Uterus (tissue), 4 donors: ENCODE results near the gene TBC1D5. TPM values are rescaled to one million over a fixed set of nuclear protein-coding genes. Genes with fewer than 3 reads are reported as not detected.
"Not testable (repeated sequence)": the region's sequence is repeated elsewhere in the genome, so short reads cannot be mapped to it uniquely, and the experiment has no call there.

ENCODE experiments used
- DNase-seq, 2 donors: peaks; one replicate each; pipeline ENCODE4 v3.0.0-alpha.2; 2019 to 2020
- H3K27ac ChIP-seq, 2 donors: fragments of 200-600 bp; sonication (generic); 1 replicate in 1 of 2; 2 replicates in 1 of 2; pipeline ENCODE4 v1.5.1; 2016 to 2018
- H3K27me3 ChIP-seq, 2 donors: fragments of 200-600 bp; sonication (generic); one replicate each; pipeline ENCODE4 v1.5.1; 2018 to 2019; ENCODE audit warnings: control low read depth in 1 of 2
- H3K36me3 ChIP-seq, 2 donors: fragments of 200-600 bp; sonication (generic); one replicate each; pipeline ENCODE4 v1.5.1; 2019; ENCODE audit warnings: control low read depth in 1 of 2
- H3K4me1 ChIP-seq, 2 donors: fragments of 200-600 bp; sonication (generic); one replicate each; pipeline ENCODE4 v1.5.1; 2018 to 2019; ENCODE audit warnings: control low read depth in 1 of 2
- H3K4me3 ChIP-seq, 2 donors: fragments of 200-600 bp; sonication (generic); 1 replicate in 1 of 2; 2 replicates in 1 of 2; pipeline ENCODE4 v1.5.1; 2018 to 2019; ENCODE audit warnings: mild to moderate bottlenecking in 1 of 2
- H3K9me3 ChIP-seq, 2 donors: fragments of 200-600 bp; sonication (generic); one replicate each; pipeline ENCODE4 v1.5.1; 2019; ENCODE audit warnings: control low read depth in 1 of 2
- POLR2A ChIP-seq, 2 donors: fragments of 450-650 bp; IDR thresholded peaks; one replicate each; pipeline ENCODE4 v1.6.1; 2016; ENCODE audit warnings: antibody characterized with exemption in 2 of 2, mild to moderate bottlenecking in 1 of 2, moderate library complexity in 1 of 2
- intact Hi-C: fragments of 100-400 bp; cut with DNase I; formaldehyde crosslinking; loops from one replicate; pipeline ENCODE4 v1.15.1; 2023; ENCODE audit warnings: low total_unique reads
- total RNA-seq, 4 donors: library from RNA; depleted of rRNA in 3 of 4; stranded (reverse); fragments of >200 nt in 3 of 4; gene quantifications; one replicate each; pipeline versions ENCODE4 v1.1.0 to v1.2.4, GENCODE V29; 2014 to 2023
- TF ChIP-seq, protein P1 (sequence below), 4 experiments: fragments of 200-600 bp in 2 of 4; fragments of 450-650 bp in 2 of 4; sonication (generic) in 2 of 4; IDR thresholded peaks; one replicate each; pipeline ENCODE4 v1.5.1; 2016 to 2019; ENCODE audit warnings: antibody characterized with exemption in 4 of 4, mild to moderate bottlenecking in 2 of 4, moderate library complexity in 1 of 4
- donor health status: DM: yes; HTN: yes; CAD: no.

Gene TBC1D5
- total RNA-seq, 4 donors from 2014 or later: 34.6 to 189 (median 75.6) TPM

DNA sequence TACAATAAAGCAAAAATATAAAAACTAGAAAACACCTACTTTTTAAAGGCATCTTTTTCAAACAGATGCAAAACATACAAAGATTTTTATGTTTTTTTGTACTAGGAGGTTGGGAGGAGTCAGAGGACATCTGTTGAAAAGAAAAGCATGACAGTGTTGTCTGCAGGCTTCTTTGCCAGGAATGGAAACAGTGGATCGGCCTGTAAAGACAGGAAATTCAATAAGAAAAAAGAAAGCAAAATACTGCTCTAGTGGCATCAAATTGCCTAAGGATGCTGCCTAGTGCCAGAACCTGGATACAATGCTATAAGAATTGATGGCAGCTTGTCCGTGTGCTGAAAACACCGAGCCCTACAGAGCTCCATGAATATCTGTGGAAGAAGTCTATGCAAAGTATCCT, 69.9 kb downstream of the TBC1D5 start:
- H3K4me3 ChIP-seq: no peak overlapping the region
- no peaks in the 10 kb centered on the region for H3K4me1 ChIP-seq
- intact Hi-C loops: no loop called here
- no peaks in the 10 kb centered on the region for H3K9me3 ChIP-seq
- no peak overlapping the region for H3K27ac ChIP-seq
- H3K36me3 ChIP-seq: no peaks in the 10 kb centered on the region
- no peak for TF ChIP-seq POLR2A (IDR thresholded peaks at IDR 0.05)
- TF ChIP-seq, protein P1, sequence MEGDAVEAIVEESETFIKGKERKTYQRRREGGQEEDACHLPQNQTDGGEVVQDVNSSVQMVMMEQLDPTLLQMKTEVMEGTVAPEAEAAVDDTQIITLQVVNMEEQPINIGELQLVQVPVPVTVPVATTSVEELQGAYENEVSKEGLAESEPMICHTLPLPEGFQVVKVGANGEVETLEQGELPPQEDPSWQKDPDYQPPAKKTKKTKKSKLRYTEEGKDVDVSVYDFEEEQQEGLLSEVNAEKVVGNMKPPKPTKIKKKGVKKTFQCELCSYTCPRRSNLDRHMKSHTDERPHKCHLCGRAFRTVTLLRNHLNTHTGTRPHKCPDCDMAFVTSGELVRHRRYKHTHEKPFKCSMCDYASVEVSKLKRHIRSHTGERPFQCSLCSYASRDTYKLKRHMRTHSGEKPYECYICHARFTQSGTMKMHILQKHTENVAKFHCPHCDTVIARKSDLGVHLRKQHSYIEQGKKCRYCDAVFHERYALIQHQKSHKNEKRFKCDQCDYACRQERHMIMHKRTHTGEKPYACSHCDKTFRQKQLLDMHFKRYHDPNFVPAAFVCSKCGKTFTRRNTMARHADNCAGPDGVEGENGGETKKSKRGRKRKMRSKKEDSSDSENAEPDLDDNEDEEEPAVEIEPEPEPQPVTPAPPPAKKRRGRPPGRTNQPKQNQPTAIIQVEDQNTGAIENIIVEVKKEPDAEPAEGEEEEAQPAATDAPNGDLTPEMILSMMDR (IDR thresholded peaks at IDR 0.05): no peak
- DNase-seq: no peak
- H3K27me3 ChIP-seq: no peaks in the 10 kb centered on the region

DNA sequence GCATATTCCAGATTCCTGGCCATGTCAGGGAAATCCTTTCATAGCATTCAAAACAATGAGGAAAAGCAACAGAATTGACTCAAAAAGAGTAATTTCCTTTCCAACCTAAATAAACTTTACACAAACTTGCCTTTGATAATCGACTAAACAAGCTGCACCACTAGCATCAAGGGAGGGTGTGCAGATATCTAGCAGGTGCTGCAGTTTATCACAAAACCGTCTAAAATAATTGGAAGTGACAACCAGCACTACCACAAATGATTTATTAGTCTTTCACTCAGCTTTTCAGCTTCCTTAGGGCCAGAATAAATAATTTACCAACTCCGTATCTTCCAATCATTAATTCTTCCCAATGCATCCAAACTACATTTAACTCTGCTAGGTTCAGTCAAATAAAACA, 71.7 kb downstream of the TBC1D5 start:
- H3K27me3 ChIP-seq: no peaks in the 10 kb centered on the region

DNA sequence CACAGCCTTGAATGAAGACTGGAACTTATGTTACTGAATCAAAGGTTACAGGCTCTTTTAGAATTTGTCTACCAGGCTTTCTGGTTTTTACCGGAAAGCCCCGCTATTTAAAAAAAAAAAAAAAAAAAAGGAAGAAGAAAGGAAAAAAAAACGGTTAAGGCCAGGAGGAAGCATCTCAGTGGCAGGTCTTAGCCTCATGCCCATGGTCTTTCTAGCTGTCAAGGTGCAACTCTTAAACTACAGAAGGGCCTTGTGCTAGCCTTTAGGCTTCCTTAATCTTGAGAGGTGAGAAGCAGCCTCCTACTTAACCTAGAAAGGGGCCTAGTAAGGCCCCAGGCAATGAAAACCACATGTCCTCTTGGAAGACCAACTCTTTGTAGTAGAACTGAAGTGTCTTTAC, 77.5 kb downstream of the TBC1D5 start:
- no peaks in the 10 kb centered on the region for H3K36me3 ChIP-seq
- no peak for DNase-seq
- TF ChIP-seq POLR2A (IDR thresholded peaks at IDR 0.05): no peak
- TF ChIP-seq, protein P1 (IDR thresholded peaks at IDR 0.05): no peak
- H3K27ac ChIP-seq: no peak overlapping the region
- no peaks in the 10 kb centered on the region for H3K4me1 ChIP-seq
- no peaks in the 10 kb centered on the region for H3K27me3 ChIP-seq
- intact Hi-C loops: no loop called here
- H3K4me3 ChIP-seq: no peak overlapping the region
- H3K9me3 ChIP-seq: no peaks in the 10 kb centered on the region

More for the DNA sequence above, 71.7 kb downstream of the TBC1D5 start:
- Histone ChIP-seq H3K4me1 (no peaks in the 10 kb centered on the region), H3K36me3 (no peaks in the 10 kb centered on the region), H3K9me3 (no peaks in the 10 kb centered on the region), H3K27ac (no peak overlapping the region), H3K4me3 (no peak overlapping the region)
- intact Hi-C loops: no loop called here
- DNase-seq: no peak
- TF ChIP-seq, protein P1 (IDR thresholded peaks at IDR 0.05): no peak
- TF ChIP-seq POLR2A (IDR thresholded peaks at IDR 0.05): no peak

DNA sequence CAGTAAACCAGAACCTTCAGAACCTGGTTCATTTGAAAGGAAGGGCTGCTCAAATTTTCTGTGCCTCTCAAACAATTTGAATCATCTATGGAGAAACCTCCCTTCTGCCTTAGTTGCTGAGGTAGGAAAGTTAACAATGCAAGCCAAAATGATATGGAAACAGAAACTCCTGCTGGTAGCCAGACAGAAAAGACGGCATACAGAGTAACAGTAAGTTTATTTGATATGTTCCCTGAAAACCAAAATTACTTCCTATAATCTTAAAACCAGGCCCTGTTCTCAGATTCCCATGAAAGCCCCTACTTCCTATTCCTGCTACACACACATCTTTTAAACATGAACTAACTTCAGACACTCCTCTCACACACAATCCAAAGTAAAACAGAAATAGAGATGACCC, 86.2 kb downstream of the TBC1D5 start:
- TF ChIP-seq, protein P1 (IDR thresholded peaks at IDR 0.05): no peak
- TF ChIP-seq POLR2A (IDR thresholded peaks at IDR 0.05): no peak
- intact Hi-C loops: no loop called here

DNA sequence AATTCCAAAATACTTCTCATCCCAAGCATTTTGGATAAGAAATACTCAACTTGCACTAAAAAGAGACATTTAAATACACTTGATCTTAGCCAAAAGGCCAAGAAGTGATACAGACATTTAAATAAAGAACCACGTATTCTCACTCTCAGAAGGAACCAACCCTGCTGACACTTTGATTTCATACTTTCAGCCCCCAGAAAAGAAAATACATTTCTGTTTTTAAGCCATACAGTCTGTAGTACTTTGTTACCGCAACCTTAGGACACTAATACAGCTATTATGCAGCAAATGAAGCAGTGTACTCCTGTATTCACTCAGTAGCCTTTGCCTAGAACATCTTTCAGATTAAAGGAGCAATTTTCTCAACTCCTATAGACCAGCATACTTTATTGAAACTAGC, 86.7 kb downstream of the TBC1D5 start:
- no peaks in the 10 kb centered on the region for H3K27me3 ChIP-seq
- H3K36me3 ChIP-seq: no peaks in the 10 kb centered on the region
- H3K4me3 ChIP-seq: no peak overlapping the region
- TF ChIP-seq POLR2A (IDR thresholded peaks at IDR 0.05): no peak
- TF ChIP-seq, protein P1 (IDR thresholded peaks at IDR 0.05): no peak
- intact Hi-C loops: no loop called here
- H3K9me3 ChIP-seq: no peaks in the 10 kb centered on the region
- H3K4me1 ChIP-seq: no peaks in the 10 kb centered on the region
- DNase-seq: no peak
- H3K27ac ChIP-seq: no peak overlapping the region

More for the DNA sequence above, 86.2 kb downstream of the TBC1D5 start:
- Histone ChIP-seq H3K4me3 (no peak overlapping the region), H3K27ac (no peak overlapping the region), H3K27me3 (no peaks in the 10 kb centered on the region), H3K4me1 (no peaks in the 10 kb centered on the region), H3K36me3 (no peaks in the 10 kb centered on the region), H3K9me3 (no peaks in the 10 kb centered on the region)
- DNase-seq: no peak

DNA sequence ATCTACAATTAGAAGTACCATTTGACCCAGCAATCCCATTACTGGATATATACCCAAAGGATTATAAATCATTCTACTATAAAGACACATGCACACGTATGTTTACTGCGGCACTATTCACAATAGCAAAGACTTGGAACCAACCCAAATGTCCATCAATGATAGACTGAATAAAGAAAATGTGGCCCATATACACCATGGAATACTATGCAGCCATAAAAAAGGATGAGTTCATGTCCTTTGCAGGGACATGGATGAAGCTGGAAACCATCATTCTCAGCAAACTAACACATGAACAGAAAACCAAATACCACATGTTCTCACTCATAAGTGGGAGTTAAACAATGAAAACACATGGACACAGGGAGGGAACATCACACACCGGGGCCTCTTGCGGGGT, 92.7 kb downstream of the TBC1D5 start:
- H3K4me1 ChIP-seq, H3K4me3 ChIP-seq, DNase-seq, H3K9me3 ChIP-seq, intact Hi-C loops, H3K27me3 ChIP-seq, H3K27ac ChIP-seq, H3K36me3 ChIP-seq: not testable (repeated sequence)

DNA sequence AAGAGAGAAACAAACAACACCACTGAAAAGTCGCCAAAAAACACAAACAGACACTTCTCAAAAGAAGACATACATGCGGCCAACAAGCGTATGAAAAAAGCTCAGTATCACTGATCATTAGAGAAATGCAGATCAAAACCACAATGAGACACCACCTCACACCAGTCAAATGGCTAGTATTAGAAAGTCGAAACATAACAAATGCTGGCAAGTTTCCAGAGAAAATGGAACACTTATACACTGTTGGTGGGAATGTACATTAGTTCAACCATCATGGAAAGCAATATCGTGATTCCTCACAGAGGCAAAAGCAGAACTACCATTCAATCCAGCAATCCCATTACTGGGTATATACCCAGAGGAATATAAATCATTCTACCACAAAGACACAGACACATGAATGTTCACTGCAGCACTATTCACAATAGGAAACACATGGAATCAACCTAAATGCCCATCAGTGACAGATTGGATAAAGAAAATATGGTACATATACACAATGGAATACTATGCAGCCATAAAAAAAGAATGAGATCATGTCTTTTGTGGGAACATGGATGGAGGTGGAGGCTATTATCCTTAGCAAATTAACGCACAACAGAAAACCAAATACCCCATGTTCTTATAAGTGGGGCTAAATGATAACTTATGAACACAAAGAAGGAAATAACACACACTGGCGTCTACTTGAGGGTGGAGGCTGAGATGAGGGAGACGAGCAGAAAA, 93.6 kb downstream of the TBC1D5 start:
- H3K9me3 ChIP-seq, H3K36me3 ChIP-seq, H3K27me3 ChIP-seq, H3K4me3 ChIP-seq, H3K27ac ChIP-seq, intact Hi-C loops, H3K4me1 ChIP-seq, DNase-seq: not testable (repeated sequence)
